ENCODE measurements around the gene MAGI3.

Gene MAGI3

GRCh38 chr1:113674591-113674990, 284.3 kb downstream of the MAGI3 start:
- no peaks in the 10 kb centered on the region for H3K9me3 ChIP-seq (ENCODE audit: control insufficient read depth, insufficient read depth, low read depth, low read length)
- no peaks in the 10 kb centered on the region for H3K4me1 ChIP-seq (ENCODE audit: control insufficient read depth, insufficient read depth, low read length)
- H3K36me3 ChIP-seq (ENCODE audit: control insufficient read depth, insufficient read depth, low read length), result no peaks in the 10 kb centered on the region
- no peaks in the 10 kb centered on the region for H3K27me3 ChIP-seq (ENCODE audit: control insufficient read depth, insufficient read depth, low read length)
- no peak overlapping the region for H3K27ac ChIP-seq (ENCODE audit: low read depth, low read length)
- H3K9ac ChIP-seq (ENCODE audit: low read length), result no peak overlapping the region
- H3K4me3 ChIP-seq (ENCODE audit: low read depth, low read length), result no peak overlapping the region

GRCh38 chr1:113675302-113675701, 285.0 kb downstream of the MAGI3 start:
- no peaks in the 10 kb centered on the region for H3K9me3 ChIP-seq (ENCODE audit: control insufficient read depth, insufficient read depth, low read depth, low read length)
- no peak overlapping the region for H3K27ac ChIP-seq (ENCODE audit: low read depth, low read length)
- H3K4me1 ChIP-seq (ENCODE audit: control insufficient read depth, insufficient read depth, low read length), result no peaks in the 10 kb centered on the region
- no peak overlapping the region for H3K9ac ChIP-seq (ENCODE audit: low read length)
- no peaks in the 10 kb centered on the region for H3K36me3 ChIP-seq (ENCODE audit: control insufficient read depth, insufficient read depth, low read length)
- no peak overlapping the region for H3K4me3 ChIP-seq (ENCODE audit: low read depth, low read length)
- H3K27me3 ChIP-seq (ENCODE audit: control insufficient read depth, insufficient read depth, low read length), result no peaks in the 10 kb centered on the region

- no peaks in the 10 kb centered on the region for H3K36me3 ChIP-seq (ENCODE audit: control insufficient read depth, insufficient read depth, low read length)
- H3K9ac ChIP-seq (ENCODE audit: low read length), result no peak overlapping the region
- H3K27ac ChIP-seq (ENCODE audit: low read depth, low read length), result no peak overlapping the region
- H3K4me3 ChIP-seq (ENCODE audit: low read depth, low read length), result no peak overlapping the region
- H3K4me1 ChIP-seq (ENCODE audit: control insufficient read depth, insufficient read depth, low read length), result peaks cover under 1% of the 10 kb centered on the region
- H3K9me3 ChIP-seq (ENCODE audit: control insufficient read depth, insufficient read depth, low read depth, low read length), result no peaks in the 10 kb centered on the region
- H3K27me3 ChIP-seq (ENCODE audit: control insufficient read depth, insufficient read depth, low read length), result no peaks in the 10 kb centered on the region
Measured at GRCh38 chr1:113676524-113676923, 286.2 kb downstream of the MAGI3 start.

- Histone ChIP-seq H3K4me1 (ENCODE audit: control insufficient read depth, insufficient read depth, low read length) (peaks cover 5% of the 10 kb centered on the region), H3K27ac (ENCODE audit: low read depth, low read length) (no peak overlapping the region), H3K27me3 (ENCODE audit: control insufficient read depth, insufficient read depth, low read length) (no peaks in the 10 kb centered on the region), H3K9ac (ENCODE audit: low read length) (no peak overlapping the region), H3K4me3 (ENCODE audit: low read depth, low read length) (no peak overlapping the region), H3K9me3 (ENCODE audit: control insufficient read depth, insufficient read depth, low read depth, low read length) (no peaks in the 10 kb centered on the region), H3K36me3 (ENCODE audit: control insufficient read depth, insufficient read depth, low read length) (no peaks in the 10 kb centered on the region)
Measured at GRCh38 chr1:113677250-113678158, 287.2 kb downstream of the MAGI3 start.

GRCh38 chr1:113678159-113678469, 287.8 kb downstream of the MAGI3 start:
- no peak overlapping the region for H3K9ac ChIP-seq (ENCODE audit: low read length)
- H3K27ac ChIP-seq (ENCODE audit: low read depth, low read length), result no peak overlapping the region
- H3K27me3 ChIP-seq (ENCODE audit: control insufficient read depth, insufficient read depth, low read length), result no peaks in the 10 kb centered on the region
- peaks cover 5% of the 10 kb centered on the region for H3K4me1 ChIP-seq (ENCODE audit: control insufficient read depth, insufficient read depth, low read length)
- no peaks in the 10 kb centered on the region for H3K9me3 ChIP-seq (ENCODE audit: control insufficient read depth, insufficient read depth, low read depth, low read length)
- H3K36me3 ChIP-seq (ENCODE audit: control insufficient read depth, insufficient read depth, low read length), result peaks cover 4% of the 10 kb centered on the region; the same call in 1 of the 2 replicates
- H3K4me3 ChIP-seq (ENCODE audit: low read depth, low read length), result no peak overlapping the region

GRCh38 chr1:113681596-113682337, 291.5 kb downstream of the MAGI3 start:
- H3K9me3 ChIP-seq (ENCODE audit: control insufficient read depth, insufficient read depth, low read depth, low read length), result no peaks in the 10 kb centered on the region
- peaks cover 5% of the 10 kb centered on the region for H3K4me1 ChIP-seq (ENCODE audit: control insufficient read depth, insufficient read depth, low read length)
- H3K4me3 ChIP-seq (ENCODE audit: low read depth, low read length), result no peak overlapping the region
- 0 out of 2 replicates have a peak overlapping the region, but pooled peaks have one; percentile 9 for H3K27ac ChIP-seq (ENCODE audit: low read depth, low read length)
- peaks cover 10% of the 10 kb centered on the region for H3K36me3 ChIP-seq (ENCODE audit: control insufficient read depth, insufficient read depth, low read length)
- H3K27me3 ChIP-seq (ENCODE audit: control insufficient read depth, insufficient read depth, low read length), result no peaks in the 10 kb centered on the region
- no peak overlapping the region for H3K9ac ChIP-seq (ENCODE audit: low read length)

- Histone ChIP-seq H3K36me3 (ENCODE audit: control insufficient read depth, insufficient read depth, low read length) (peaks cover 10% of the 10 kb centered on the region), H3K4me3 (ENCODE audit: low read depth, low read length) (no peak overlapping the region), H3K27ac (ENCODE audit: low read depth, low read length) (no peak overlapping the region), H3K4me1 (ENCODE audit: control insufficient read depth, insufficient read depth, low read length) (peaks cover 5% of the 10 kb centered on the region), H3K27me3 (ENCODE audit: control insufficient read depth, insufficient read depth, low read length) (no peaks in the 10 kb centered on the region), H3K9ac (ENCODE audit: low read length) (no peak overlapping the region), H3K9me3 (ENCODE audit: control insufficient read depth, insufficient read depth, low read depth, low read length) (no peaks in the 10 kb centered on the region)
Measured at GRCh38 chr1:113683384-113684152, 293.3 kb downstream of the MAGI3 start.

GRCh38 chr1:113684153-113684541, 293.8 kb downstream of the MAGI3 start:
- H3K36me3 ChIP-seq (ENCODE audit: control insufficient read depth, insufficient read depth, low read length), result peaks cover 11% of the 10 kb centered on the region
- no peak overlapping the region for H3K27ac ChIP-seq (ENCODE audit: low read depth, low read length)
- peaks cover under 1% of the 10 kb centered on the region; the same call in 1 of the 2 replicates for H3K9me3 ChIP-seq (ENCODE audit: control insufficient read depth, insufficient read depth, low read depth, low read length)
- H3K4me1 ChIP-seq (ENCODE audit: control insufficient read depth, insufficient read depth, low read length), result peaks cover 5% of the 10 kb centered on the region
- H3K4me3 ChIP-seq (ENCODE audit: low read depth, low read length), result no peak overlapping the region
- no peak overlapping the region for H3K9ac ChIP-seq (ENCODE audit: low read length)
- H3K27me3 ChIP-seq (ENCODE audit: control insufficient read depth, insufficient read depth, low read length), result no peaks in the 10 kb centered on the region

- Histone ChIP-seq H3K4me1 (ENCODE audit: control insufficient read depth, insufficient read depth, low read length) (no peaks in the 10 kb centered on the region), H3K27me3 (ENCODE audit: control insufficient read depth, insufficient read depth, low read length) (no peaks in the 10 kb centered on the region), H3K9ac (ENCODE audit: low read length) (no peak overlapping the region), H3K9me3 (ENCODE audit: control insufficient read depth, insufficient read depth, low read depth, low read length) (peaks cover 8% of the 10 kb centered on the region), H3K4me3 (ENCODE audit: low read depth, low read length) (no peak overlapping the region), H3K27ac (ENCODE audit: low read depth, low read length) (no peak overlapping the region), H3K36me3 (ENCODE audit: control insufficient read depth, insufficient read depth, low read length) (peaks cover 28% of the 10 kb centered on the region)
Measured at GRCh38 chr1:113686891-113687618, 296.7 kb downstream of the MAGI3 start.

- Histone ChIP-seq H3K4me1 (ENCODE audit: control insufficient read depth, insufficient read depth, low read length) (no peaks in the 10 kb centered on the region), H3K27ac (ENCODE audit: low read depth, low read length) (no peak overlapping the region), H3K9ac (ENCODE audit: low read length) (no peak overlapping the region), H3K36me3 (ENCODE audit: control insufficient read depth, insufficient read depth, low read length) (peaks cover 41% of the 10 kb centered on the region), H3K4me3 (ENCODE audit: low read depth, low read length) (no peak overlapping the region), H3K27me3 (ENCODE audit: control insufficient read depth, insufficient read depth, low read length) (no peaks in the 10 kb centered on the region), H3K9me3 (ENCODE audit: control insufficient read depth, insufficient read depth, low read depth, low read length) (peaks cover 24% of the 10 kb centered on the region)
Measured at GRCh38 chr1:113691184-113691583, 300.9 kb downstream of the MAGI3 start.
